Neuron (in vitro differentiated cells): ENCODE measurements around the gene RBM10.

Experiments used
- H2AFZ ChIP-seq: one replicate; pipeline ENCODE4 v1.6.1; 2013; ENCODE audit warnings: low read depth, mild to moderate bottlenecking, inconsistent platforms, low read length, moderate library complexity
- H3K27me3 ChIP-seq: one replicate; pipeline ENCODE4 v1.6.1; 2013; ENCODE audit warnings: low read length; ENCODE audit not compliant: insufficient read depth
- H3K36me3 ChIP-seq: one replicate; pipeline ENCODE4 v1.6.1; 2013; ENCODE audit warnings: low read length; ENCODE audit not compliant: insufficient read depth
- H3K4me1 ChIP-seq: one replicate; pipeline ENCODE4 v1.6.1; 2013; ENCODE audit warnings: low read length; ENCODE audit not compliant: insufficient read depth
- H3K4me3 ChIP-seq: 2 replicates; pipeline ENCODE4 v1.5.1; 2013; ENCODE audit warnings: mild to moderate bottlenecking, low read length, moderate library complexity
- H3K9me3 ChIP-seq: one replicate; pipeline ENCODE4 v1.6.1; 2013; ENCODE audit warnings: low read length

The RBM10 gene

GRCh38 chrX:47226071-47226470, 81.0 kb downstream of the RBM10 start:
- H3K4me3 ChIP-seq: no peak overlapping the region
- no peaks in the 10 kb centered on the region for H3K9me3 ChIP-seq
- no peaks in the 10 kb centered on the region for H3K4me1 ChIP-seq
- H3K36me3 ChIP-seq: peaks cover 61% of the 10 kb centered on the region
- no peaks in the 10 kb centered on the region for H3K27me3 ChIP-seq
- H2AFZ ChIP-seq: no peak overlapping the region

- H3K36me3 ChIP-seq: peaks cover 56% of the 10 kb centered on the region
- no peak overlapping the region for H3K4me3 ChIP-seq
- H3K4me1 ChIP-seq: no peaks in the 10 kb centered on the region
- no peaks in the 10 kb centered on the region for H3K27me3 ChIP-seq
- no peak overlapping the region for H2AFZ ChIP-seq
- H3K9me3 ChIP-seq: no peaks in the 10 kb centered on the region
These were observed 81.7 kb downstream of the RBM10 start for GRCh38 chrX:47226531-47227333.

- H3K27me3 ChIP-seq: no peaks in the 10 kb centered on the region
- H3K4me1 ChIP-seq: peaks cover under 1% of the 10 kb centered on the region
- no peaks in the 10 kb centered on the region for H3K9me3 ChIP-seq
- no peak overlapping the region for H2AFZ ChIP-seq
- no peak overlapping the region for H3K4me3 ChIP-seq
- peaks cover 55% of the 10 kb centered on the region for H3K36me3 ChIP-seq
These were observed 82.2 kb downstream of the RBM10 start for GRCh38 chrX:47227334-47227583.

- H2AFZ ChIP-seq: no peak overlapping the region
These were observed 83.7 kb downstream of the RBM10 start for GRCh38 chrX:47228550-47229270.

GRCh38 chrX:47229427-47229826, 84.4 kb downstream of the RBM10 start:
- no peak overlapping the region for H2AFZ ChIP-seq
- no peaks in the 10 kb centered on the region for H3K9me3 ChIP-seq
- H3K4me3 ChIP-seq: no peak overlapping the region
- peaks cover 5% of the 10 kb centered on the region for H3K4me1 ChIP-seq
- peaks cover 40% of the 10 kb centered on the region for H3K36me3 ChIP-seq
- H3K27me3 ChIP-seq: no peaks in the 10 kb centered on the region

More at GRCh38 chrX:47228550-47229270, 83.7 kb downstream of the RBM10 start:
- H3K4me1 ChIP-seq: peaks cover 5% of the 10 kb centered on the region
- no peaks in the 10 kb centered on the region for H3K27me3 ChIP-seq
- no peak overlapping the region for H3K4me3 ChIP-seq
- peaks cover 48% of the 10 kb centered on the region for H3K36me3 ChIP-seq
- no peaks in the 10 kb centered on the region for H3K9me3 ChIP-seq

GRCh38 chrX:47230136-47230868, 85.3 kb downstream of the RBM10 start:
- H3K27me3 ChIP-seq: no peaks in the 10 kb centered on the region
- H3K9me3 ChIP-seq: no peaks in the 10 kb centered on the region
- peaks cover 12% of the 10 kb centered on the region for H3K4me1 ChIP-seq
- peaks cover 32% of the 10 kb centered on the region for H3K36me3 ChIP-seq
- no peak overlapping the region for H3K4me3 ChIP-seq
- no peak overlapping the region for H2AFZ ChIP-seq

GRCh38 chrX:47231167-47231566, 86.1 kb downstream of the RBM10 start:
- H2AFZ ChIP-seq: no peak overlapping the region
- H3K36me3 ChIP-seq: peaks cover 23% of the 10 kb centered on the region

GRCh38 chrX:47232197-47232802, 87.3 kb downstream of the RBM10 start:
- no peaks in the 10 kb centered on the region for H3K9me3 ChIP-seq
- H3K4me3 ChIP-seq: peak overlapping the region; percentile 73
- peak overlapping the region; percentile 84 for H2AFZ ChIP-seq
- peaks cover 26% of the 10 kb centered on the region for H3K4me1 ChIP-seq
- no peaks in the 10 kb centered on the region for H3K27me3 ChIP-seq
- peaks cover 13% of the 10 kb centered on the region for H3K36me3 ChIP-seq

More at GRCh38 chrX:47231167-47231566, 86.1 kb downstream of the RBM10 start:
- Histone ChIP-seq H3K27me3 (no peaks in the 10 kb centered on the region), H3K4me3 (no peak overlapping the region), H3K9me3 (no peaks in the 10 kb centered on the region), H3K4me1 (peaks cover 18% of the 10 kb centered on the region)

GRCh38 chrX:47232803-47233332, 87.8 kb downstream of the RBM10 start, which contains the start of gene USP11:
Gene USP11 (plus strand): TSS chrX:47233009. CDS start chrX:47233044, 35 bp downstream.
- H3K27me3 ChIP-seq: no peaks in the 10 kb centered on the region
- H3K9me3 ChIP-seq: no peaks in the 10 kb centered on the region
- peaks cover 26% of the 10 kb centered on the region for H3K4me1 ChIP-seq
- H3K36me3 ChIP-seq: peaks cover 9% of the 10 kb centered on the region
- peak within 1 kb of the TSS; percentile 84 for H2AFZ ChIP-seq
- H3K4me3 ChIP-seq: peak within 1 kb of the TSS; percentile 73

GRCh38 chrX:47233333-47234113, 88.5 kb downstream of the RBM10 start:
- peaks cover 4% of the 10 kb centered on the region for H3K36me3 ChIP-seq
- peaks cover 26% of the 10 kb centered on the region for H3K4me1 ChIP-seq
- peak overlapping the region; percentile 73 for H3K4me3 ChIP-seq
- H2AFZ ChIP-seq: no peak overlapping the region
- H3K9me3 ChIP-seq: no peaks in the 10 kb centered on the region
- no peaks in the 10 kb centered on the region for H3K27me3 ChIP-seq

- peaks cover 26% of the 10 kb centered on the region for H3K4me1 ChIP-seq
These were observed 89.6 kb downstream of the RBM10 start for GRCh38 chrX:47234583-47234982.

GRCh38 chrX:47235691-47236103, 90.7 kb downstream of the RBM10 start:
- no peaks in the 10 kb centered on the region for H3K27me3 ChIP-seq
- H3K36me3 ChIP-seq: peaks cover 17% of the 10 kb centered on the region
- H3K4me3 ChIP-seq: no peak overlapping the region

More at GRCh38 chrX:47234583-47234982, 89.6 kb downstream of the RBM10 start:
- peak overlapping the region; percentile 73 for H3K4me3 ChIP-seq
- H3K36me3 ChIP-seq: peaks cover 6% of the 10 kb centered on the region
- no peaks in the 10 kb centered on the region for H3K27me3 ChIP-seq
- no peaks in the 10 kb centered on the region for H3K9me3 ChIP-seq
- H2AFZ ChIP-seq: no peak overlapping the region

More at GRCh38 chrX:47235691-47236103, 90.7 kb downstream of the RBM10 start:
- Histone ChIP-seq H3K4me1 (peaks cover 26% of the 10 kb centered on the region), H2AFZ (no peak overlapping the region), H3K9me3 (peaks cover 1% of the 10 kb centered on the region)
